Daoy (cell line): ENCODE results near the gene GAPDH. TPM values are rescaled to one million over a fixed set of nuclear protein-coding genes. Genes with fewer than 3 reads are reported as not detected.

Experiments used
- DNase-seq: peaks from one replicate; pipeline ENCODE4 v3.0.0-alpha.2; 2015; ENCODE audit warnings: low read depth
- total RNA-seq: library from RNA; depleted of rRNA; stranded (reverse); fragments of >200 nt; shearing (Covaris generic); gene quantifications from 2 replicates; pipeline ENCODE4 v1.2.3, GENCODE V29; 2014

Gene GAPDH
- total RNA-seq, 1 experiment from 2014 or later, result 5,697 TPM

GRCh38 chr12:6529291-6529737 lies 5.0 kb upstream of the GAPDH start:
- DNase-seq, result no peak

- no peak for DNase-seq
Observed at GRCh38 chr12:6530576-6531260, 3.6 kb upstream of the GAPDH start.

- DNase-seq, result peak; percentile 99
Observed at GRCh38 chr12:6532051-6532926, 2.0 kb upstream of the GAPDH start.

GRCh38 chr12:6532927-6533652 lies 1.2 kb upstream of the GAPDH start:
- peak; percentile 92 for DNase-seq

- no peak for DNase-seq
Observed at GRCh38 chr12:6533653-6533922, 729 bp upstream of the GAPDH start.

GRCh38 chr12:6534695-6534944 lies 303 bp downstream of the GAPDH start:
- DNase-seq, result no peak

GRCh38 chr12:6534945-6535696 lies 804 bp downstream of the GAPDH start:
- DNase-seq, result peak; percentile 87

GRCh38 chr12:6535697-6535946 lies 1.3 kb downstream of the GAPDH start:
- no peak for DNase-seq

GRCh38 chr12:6535960-6536847 lies 1.9 kb downstream of the GAPDH start:
- no peak for DNase-seq

- no peak for DNase-seq
Observed at GRCh38 chr12:6536894-6537579, 2.7 kb downstream of the GAPDH start.

- DNase-seq, result peak; percentile 79
Observed at GRCh38 chr12:6537580-6538419, 3.5 kb downstream of the GAPDH start.

GRCh38 chr12:6538420-6539313 lies 4.3 kb downstream of the GAPDH start:
- peak; percentile 78 for DNase-seq

GRCh38 chr12:6539314-6539682 lies 5.0 kb downstream of the GAPDH start:
- peak; percentile 43 for DNase-seq

- DNase-seq, result peak; percentile 34
Observed at GRCh38 chr12:6539707-6540134, 5.4 kb downstream of the GAPDH start.

- peak; percentile 98 for DNase-seq
Observed at GRCh38 chr12:6540181-6540877, 6.0 kb downstream of the GAPDH start.

- DNase-seq, result no peak
Observed at GRCh38 chr12:6541371-6542165, 7.3 kb downstream of the GAPDH start.
